Neutrophil (primary cell): ENCODE measurements around the gene RFX3.

Experiments
- H3K27ac ChIP-seq: fragments of 200-600 bp; sonication (generic); 2 replicates; pipeline ENCODE4 v1.5.1; 2016; ENCODE audit warnings: mild to moderate bottlenecking, moderate library complexity
- H3K27me3 ChIP-seq: fragments of 200-600 bp; sonication (generic); 2 replicates; pipeline ENCODE4 v1.6.0; 2016; ENCODE audit warnings: mild to moderate bottlenecking
- H3K36me3 ChIP-seq: fragments of 200-600 bp; sonication (generic); 2 replicates; pipeline ENCODE4 v1.5.1; 2017
- H3K4me1 ChIP-seq, 2 experiments: fragments of 200-600 bp in 1 of 2; sonication (generic) in 1 of 2; 1 replicate in 1 of 2; 2 replicates in 1 of 2; pipeline versions ENCODE4 v1.5.1 to v1.6.1; 2013 to 2016; ENCODE audit warnings: low read depth in 1 of 2, low read length in 1 of 2, mild to moderate bottlenecking in 1 of 2, moderate library complexity in 1 of 2; ENCODE audit not compliant: control insufficient read depth in 1 of 2, insufficient read depth in 1 of 2
- H3K4me3 ChIP-seq, 2 experiments: fragments of 200-600 bp in 1 of 2; sonication (generic) in 1 of 2; 1 replicate in 1 of 2; 2 replicates in 1 of 2; pipeline ENCODE4 v1.5.1; 2013 to 2016; ENCODE audit warnings: low read depth in 1 of 2, low read length in 1 of 2, mild to moderate bottlenecking in 1 of 2, moderate library complexity in 1 of 2
- H3K9me3 ChIP-seq: fragments of 200-600 bp; sonication (generic); 2 replicates; pipeline ENCODE4 v1.5.1; 2016
- CTCF ChIP-seq: fragments of 200-600 bp; sonication (generic); IDR thresholded peaks from 2 replicates; pipeline ENCODE4 v1.5.1; 2016; ENCODE audit warnings: antibody characterized with exemption

RFX3 gene

GRCh38 chr9:3528451-3528850 lies 2.6 kb upstream of the RFX3 start:
- Histone ChIP-seq H3K27ac (peak overlapping the region; percentile 56), H3K9me3 (no peaks in the 10 kb centered on the region), H3K4me1 (peaks cover 29 to 38% of the 10 kb centered on the region in 2 experiments), H3K36me3 (no peaks in the 10 kb centered on the region), H3K4me3 (peak overlapping the region; percentile 31 to 32), H3K27me3 (no peaks in the 10 kb centered on the region)
- TF ChIP-seq CTCF = no peak

- Histone ChIP-seq H3K36me3 (no peaks in the 10 kb centered on the region), H3K27ac (peak overlapping the region; percentile 97), H3K4me3 (peak overlapping the region; percentile 88 to 98), H3K27me3 (no peaks in the 10 kb centered on the region), H3K4me1 (peaks cover 29 to 38% of the 10 kb centered on the region in 2 experiments), H3K9me3 (no peaks in the 10 kb centered on the region)
- no peak for TF ChIP-seq CTCF
Observed at GRCh38 chr9:3526997-3527940, 1.5 kb upstream of the RFX3 start.

GRCh38 chr9:3526165-3526996 lies 580 bp upstream of the RFX3 start:
- Histone ChIP-seq H3K9me3 (no peaks in the 10 kb centered on the region), H3K36me3 (no peaks in the 10 kb centered on the region), H3K27me3 (no peaks in the 10 kb centered on the region), H3K4me3 (peak overlapping the region; percentile 88 to 98), H3K4me1 (peaks cover 29 to 38% of the 10 kb centered on the region in 2 experiments), H3K27ac (peak overlapping the region; percentile 97)
- TF ChIP-seq CTCF = no peak

GRCh38 chr9:3525096-3525835 lies 535 bp downstream of the RFX3 start:
- Histone ChIP-seq H3K4me1 (peaks cover 29 to 38% of the 10 kb centered on the region in 2 experiments), H3K27me3 (no peaks in the 10 kb centered on the region), H3K36me3 (no peaks in the 10 kb centered on the region), H3K4me3 (peak overlapping the region; percentile 88 to 98), H3K27ac (peak overlapping the region; percentile 97), H3K9me3 (no peaks in the 10 kb centered on the region)
- TF ChIP-seq CTCF = no peak

- peaks cover 8 to 15% of the 10 kb centered on the region in 2 experiments for H3K4me1 ChIP-seq
- no peaks in the 10 kb centered on the region for H3K27me3 ChIP-seq
- no peak for TF ChIP-seq CTCF
- H3K36me3 ChIP-seq = no peaks in the 10 kb centered on the region
- no peak overlapping the region for H3K4me3 ChIP-seq
- no peaks in the 10 kb centered on the region for H3K9me3 ChIP-seq
- H3K27ac ChIP-seq = no peak overlapping the region
Observed at GRCh38 chr9:3521966-3522365, 3.8 kb downstream of the RFX3 start.
